GM18508 (cell line): ENCODE results near the gene STRAP.
"Not testable (repeated sequence)": the region's sequence is repeated elsewhere in the genome, so short reads cannot be mapped to it uniquely, and the experiment has no call there.

Experiments used
- ATAC-seq: cut with Tn5 transposase; IDR thresholded peaks from one replicate; pipeline ENCODE4 v1.9.1; 2021; ENCODE audit warnings: moderate number of reproducible peaks; ENCODE audit not compliant: insufficient read depth, unreplicated experiment

The STRAP gene

DNA sequence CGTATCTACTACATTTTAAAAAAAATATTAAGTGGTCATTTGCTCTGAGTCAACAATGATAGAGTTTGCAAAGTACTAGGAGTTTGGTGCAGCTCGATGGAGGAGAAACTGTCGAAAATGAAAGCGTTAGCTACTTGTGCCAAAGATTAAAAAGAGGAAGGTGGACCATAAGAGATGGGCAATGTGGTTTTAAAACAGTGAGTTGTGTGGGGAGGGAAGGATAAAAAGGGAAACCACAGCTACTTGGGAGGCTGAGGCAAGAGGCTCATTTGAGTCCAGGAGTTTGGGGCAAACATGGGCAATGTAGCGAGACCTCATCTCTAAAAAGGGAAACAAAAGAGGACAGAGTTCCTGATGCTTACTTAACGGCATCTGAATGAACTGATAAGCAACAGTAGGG lies 18.2 kb upstream of the STRAP start:
- ATAC-seq = peak; percentile 92

- no peak for ATAC-seq
Observed at GRCh38 chr12:15868186-15868585, 14.0 kb upstream of the STRAP start.

DNA sequence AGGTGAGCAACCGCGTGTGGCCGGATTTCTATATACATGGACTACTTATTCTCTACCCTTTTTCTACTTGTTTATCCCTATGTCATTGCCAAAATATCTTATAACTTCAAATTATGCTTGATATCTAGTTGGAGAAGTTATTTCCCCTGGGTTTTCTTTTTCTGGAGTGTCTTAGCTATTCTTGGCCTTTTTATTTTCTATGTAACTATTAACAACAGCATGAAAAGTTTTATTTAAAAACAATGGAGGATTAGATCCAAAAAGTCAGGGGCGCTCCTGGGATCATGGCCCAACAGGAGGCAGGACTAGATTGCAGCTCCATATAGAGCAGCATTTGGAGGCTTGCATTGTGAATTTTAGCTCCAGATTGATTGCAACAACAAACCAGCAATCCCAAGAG lies 8.6 kb upstream of the STRAP start:
- no peak for ATAC-seq

- ATAC-seq = not testable (repeated sequence)
Observed at GRCh38 chr12:15874556-15875145, 7.5 kb upstream of the STRAP start.

- ATAC-seq = no peak
Observed at GRCh38 chr12:15875863-15876262, 6.3 kb upstream of the STRAP start.

DNA sequence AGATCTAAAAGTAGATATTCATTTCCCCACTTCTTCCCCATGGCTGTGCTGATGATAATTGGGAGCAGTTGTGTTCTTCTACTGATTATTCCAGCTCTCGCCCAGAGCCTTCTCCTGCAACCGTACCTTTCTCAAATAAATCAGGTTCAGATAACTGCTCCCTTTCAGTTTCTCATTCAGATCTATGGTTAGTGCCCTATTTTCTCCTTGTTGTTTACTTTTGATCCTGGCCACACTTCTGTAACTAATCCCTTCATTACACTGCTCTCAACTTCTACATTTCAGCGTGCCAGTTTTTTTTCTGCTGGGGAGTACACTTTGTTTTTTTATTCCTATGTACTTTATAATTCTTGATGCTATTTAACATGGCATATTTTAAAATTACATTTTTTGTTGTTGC lies 2.8 kb upstream of the STRAP start:
- ATAC-seq = no peak

DNA sequence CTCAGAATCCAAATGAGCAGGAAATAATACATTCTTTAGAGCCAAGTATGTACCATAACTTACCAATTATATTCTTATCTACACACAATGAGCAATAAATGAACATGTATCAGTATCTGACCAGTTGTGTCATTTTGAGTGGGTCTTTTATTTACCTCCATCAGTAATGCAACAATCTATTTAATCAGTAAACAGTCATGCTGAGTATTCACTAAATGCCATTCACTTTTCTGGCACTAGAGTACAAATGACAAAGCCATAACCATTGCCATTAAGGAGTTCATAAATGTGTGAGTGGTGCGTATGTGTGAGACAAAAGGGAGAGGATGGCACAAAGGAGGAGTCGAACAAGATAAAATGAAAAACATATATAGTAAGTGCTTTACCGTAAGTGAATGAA lies 1.5 kb upstream of the STRAP start:
- no peak for ATAC-seq

- ATAC-seq = no peak
Observed at GRCh38 chr12:15883536-15883935, 1.3 kb downstream of the STRAP start.

DNA sequence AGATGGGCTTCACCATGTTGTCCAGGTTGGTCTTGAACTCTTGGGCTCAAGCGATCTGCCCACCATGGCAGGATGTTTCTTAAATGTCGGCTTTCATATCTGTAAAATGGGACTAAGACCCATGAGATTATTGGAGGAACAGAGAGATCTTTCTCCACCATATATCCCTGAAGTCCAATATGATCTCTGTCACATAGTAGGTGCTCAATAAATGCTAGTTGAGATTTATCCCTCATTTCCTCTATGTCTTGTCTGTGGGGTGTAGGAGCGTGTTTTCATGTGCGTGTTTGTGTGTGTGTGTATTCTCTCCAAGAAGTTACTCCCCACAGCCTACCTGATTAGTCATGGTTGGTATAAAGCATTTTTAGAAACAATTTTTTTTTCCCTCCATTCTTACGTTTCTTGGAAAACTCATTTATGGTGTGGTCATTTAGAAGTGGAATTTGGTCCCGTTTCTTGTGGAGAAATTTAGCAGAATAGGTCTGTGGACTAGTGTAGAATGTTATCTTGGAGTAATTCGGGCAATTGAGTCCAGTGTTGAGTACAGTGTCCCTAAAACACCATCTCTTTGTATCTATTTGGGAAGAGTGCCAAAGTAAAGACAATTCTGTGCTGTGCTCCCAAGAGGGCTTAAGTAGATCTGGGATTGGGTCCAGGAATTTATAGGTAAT lies 4.3 kb downstream of the STRAP start:
- no peak for ATAC-seq

DNA sequence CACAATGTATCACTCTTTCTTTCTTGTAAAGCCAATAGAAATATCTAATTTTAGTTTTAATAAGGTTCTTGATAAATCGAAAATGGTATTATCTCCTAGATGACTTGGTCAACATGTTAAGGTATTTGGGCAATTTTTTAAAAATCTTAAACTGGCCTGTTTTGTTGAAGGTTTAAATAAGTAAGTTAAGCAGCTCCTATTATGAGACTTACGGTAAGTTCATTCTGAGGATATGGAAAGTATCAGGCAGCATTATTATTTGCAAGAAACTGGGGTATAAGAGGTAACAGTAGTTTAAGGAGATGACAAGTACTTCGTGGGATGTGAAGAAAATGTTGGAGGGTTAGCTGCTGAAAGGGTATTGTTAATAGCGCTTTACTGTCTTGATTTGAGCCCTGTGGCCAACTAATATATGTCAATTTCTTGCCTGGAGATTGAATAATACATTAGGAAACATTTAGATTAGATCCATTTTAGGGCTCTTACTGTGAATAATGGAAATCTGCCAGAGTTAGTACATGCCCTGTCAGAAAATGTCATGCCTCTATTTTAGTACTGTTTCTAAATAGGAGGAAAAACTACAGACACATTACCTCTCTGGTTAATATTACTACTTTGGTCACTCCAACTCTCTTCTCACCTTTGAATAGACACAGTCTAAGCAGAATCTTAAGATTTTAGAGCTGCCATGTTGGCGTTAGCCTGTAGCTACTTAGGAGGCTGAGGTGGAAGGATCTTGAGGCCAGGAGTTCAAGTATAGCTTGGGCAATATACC lies 5.0 kb downstream of the STRAP start:
- ATAC-seq = no peak

- ATAC-seq = no peak
Observed at GRCh38 chr12:15892645-15893259, 10.6 kb downstream of the STRAP start.

- no peak for ATAC-seq
Observed at GRCh38 chr12:15893260-15893659, 11.1 kb downstream of the STRAP start.

GRCh38 chr12:15896867-15897266 lies 14.7 kb downstream of the STRAP start:
- ATAC-seq = no peak

DNA sequence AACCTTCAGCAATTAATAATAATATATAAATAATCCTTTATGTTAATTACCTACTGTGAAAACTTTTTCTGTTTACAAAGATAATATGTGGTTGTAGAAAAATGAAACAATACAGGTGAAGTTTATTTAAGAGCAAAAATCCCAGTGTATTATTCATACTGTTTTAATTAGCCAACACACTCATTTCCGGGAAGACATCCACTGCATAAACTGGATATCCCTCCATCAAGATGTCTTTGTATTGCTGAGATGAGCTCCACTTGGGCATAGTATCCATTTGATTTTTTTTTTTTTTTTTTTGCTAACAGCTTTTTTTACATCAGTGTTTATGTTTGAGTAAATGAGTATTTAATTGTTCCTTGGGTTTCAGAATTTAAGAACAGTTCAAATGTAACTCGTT lies 15.2 kb downstream of the STRAP start:
- ATAC-seq = no peak

- peak; percentile 58 for ATAC-seq
Observed at GRCh38 chr12:15899282-15899870, 17.2 kb downstream of the STRAP start.

- no peak for ATAC-seq
Observed at GRCh38 chr12:15904378-15904920, 22.3 kb downstream of the STRAP start.

- ATAC-seq = no peak
Observed at GRCh38 chr12:15910468-15910863, 28.3 kb downstream of the STRAP start.

GRCh38 chr12:15910864-15911721 lies 28.9 kb downstream of the STRAP start, which contains the start of gene DERA:
Gene DERA, plus strand, starts transcription at chr12:15911332. Its CDS starts 52 bp downstream, at chr12:15911384.
- peak; percentile 58 for ATAC-seq

DNA sequence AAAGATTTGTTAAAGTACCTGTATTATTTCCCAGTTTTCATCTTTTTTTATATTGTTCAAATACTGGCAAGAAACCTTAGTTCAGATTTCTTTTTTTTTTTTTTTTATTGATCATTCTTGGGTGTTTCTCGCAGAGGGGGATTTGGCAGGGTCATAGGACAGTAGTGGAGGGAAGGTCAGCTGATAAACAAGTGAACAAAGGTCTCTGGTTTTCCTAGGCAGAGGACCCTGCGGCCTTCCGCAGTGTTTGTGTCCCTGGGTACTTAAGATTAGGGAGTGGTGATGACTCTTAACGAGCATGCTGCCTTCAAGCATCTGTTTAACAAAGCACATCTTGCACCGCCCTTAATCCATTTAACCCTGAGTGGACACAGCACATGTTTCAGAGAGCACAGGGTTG lies 29.7 kb downstream of the STRAP start:
- not testable (repeated sequence) for ATAC-seq
